Right cardiac atrium (tissue), 5 donors: ENCODE results near the gene ZNF552. TPM values are rescaled to one million over a fixed set of nuclear protein-coding genes. Genes with fewer than 3 reads are reported as not detected.
"Not testable (repeated sequence)": the region's sequence is repeated elsewhere in the genome, so short reads cannot be mapped to it uniquely, and the experiment has no call there.

ENCODE experiments used
- ATAC-seq, 2 donors: fragments of 200-7000 bp; cut with Tn5 transposase; one replicate each; pipeline versions ENCODE4 v1.8.0 to v1.9.1; 2020; ENCODE audit warnings: moderate library complexity in 2 of 2, mild to moderate bottlenecking in 1 of 2
- DNase-seq, 3 donors: peaks; one replicate each; pipeline ENCODE4 v3.0.0-alpha.2; 2020
- H3K27ac ChIP-seq: one replicate; pipeline ENCODE4 v1.5.1; 2013; ENCODE audit warnings: mild to moderate bottlenecking, low read length, control low read depth, moderate library complexity
- H3K27me3 ChIP-seq: one replicate; pipeline ENCODE4 v1.6.1; 2013; ENCODE audit not compliant: control insufficient read depth, insufficient read depth
- H3K4me1 ChIP-seq: one replicate; pipeline ENCODE4 v1.6.1; 2013; ENCODE audit warnings: low read length; ENCODE audit not compliant: control insufficient read depth, insufficient read depth
- H3K4me3 ChIP-seq: one replicate; pipeline ENCODE4 v1.5.1; 2013; ENCODE audit warnings: low read length, control low read depth
- H3K9me3 ChIP-seq: one replicate; pipeline ENCODE4 v1.6.1; 2013; ENCODE audit warnings: low read length; ENCODE audit not compliant: control insufficient read depth
- WGBS: extraction: QIAGEN DNeasy Blood & Tissue Kit; methylation state at CpG from one replicate; pipeline ENCODE4 v1.1.7; 2013; 5-methylcytosine and 5-hydroxymethylcytosine counted together
- intact Hi-C, 4 donors: fragments of 100-400 bp; cut with DNase I; formaldehyde crosslinking; loops; one replicate each; pipeline versions ENCODE4 v1.11.0 to v1.14.0; 2022 to 2023
- polyA plus RNA-seq: library from polyadenylated mRNA; stranded (reverse); fragments of 200-250 nt; gene quantifications from one replicate; pipeline ENCODE4 v1.2.3, GENCODE V29; 2013
- total RNA-seq, 4 donors: library from RNA; stranded (reverse); fragmentation: NEBNext Ultra II Directional; extraction: Animal tissue kit (Norgen Biotek cat#: 25700); gene quantifications; one replicate each; pipeline ENCODE4 v1.2.1, GENCODE V29; 2021
- donor health status: healthy with polysubstance abuse.
- donor health status: DM: no; HTN: yes; CAD: no.
- donor health status: DM: no; HTN: no; CAD: no.
- donor health status: DM: no; HTN: yes; CAD: no; lungs with severe emphysema.
- donor health status: DM: yes; HTN: yes; CAD: no.

ZNF552 gene
- total and polyA plus RNA-seq, 5 donors, result 2.2 to 5.8 (median 3.5) TPM

DNA sequence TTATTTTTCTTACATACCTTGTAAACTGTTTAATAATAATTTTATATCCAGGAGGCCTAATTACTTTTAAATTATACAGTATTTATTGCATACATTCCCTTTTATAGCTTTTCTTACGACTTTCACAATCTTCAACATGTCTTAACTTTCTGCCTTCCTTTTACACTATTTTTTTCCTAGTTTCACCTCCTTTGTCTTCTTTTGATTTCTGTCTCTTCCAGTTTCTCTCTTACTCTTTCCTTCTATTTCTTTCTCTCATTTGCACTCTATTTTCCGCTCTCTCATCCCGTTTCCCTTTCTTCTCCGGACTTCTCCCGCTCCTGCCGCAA, 11.5 kb downstream of the ZNF552 start:
- Histone ChIP-seq H3K27me3 (no peaks in the 10 kb centered on the region), H3K9me3 (no peaks in the 10 kb centered on the region), H3K27ac (peak overlapping the region; percentile 96), H3K4me3 (peak overlapping the region; percentile 88), H3K4me1 (peaks cover 6% of the 10 kb centered on the region)
- intact Hi-C loops, result no loop called here
- DNase-seq (no peak), ATAC-seq (peak in 1 of 2 donors; percentile 36)
- WGBS, result 11% methylated on average over 6 of the region's 6 CpGs

DNA sequence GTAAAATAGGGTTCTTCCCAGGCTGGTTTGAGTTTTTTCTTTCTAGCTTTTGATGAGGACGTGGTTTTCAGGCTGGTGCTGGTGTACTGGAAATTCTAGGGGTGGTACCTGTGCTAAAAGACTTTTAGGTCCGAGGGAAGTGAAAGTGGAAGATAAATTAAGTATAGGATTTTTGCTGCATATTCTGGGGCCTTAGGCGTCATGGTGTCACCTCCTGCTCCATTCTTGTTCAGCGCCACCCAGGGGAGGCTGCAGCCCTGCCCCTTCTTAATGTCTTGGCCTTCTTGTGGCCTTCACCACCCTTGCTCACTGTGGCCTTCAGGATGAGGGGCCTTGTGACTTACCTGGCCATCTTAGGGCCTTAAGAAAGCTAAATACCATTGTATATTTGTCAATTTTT, 12.4 kb downstream of the ZNF552 start:
- H3K9me3 ChIP-seq, result no peaks in the 10 kb centered on the region
- H3K27me3 ChIP-seq, result no peaks in the 10 kb centered on the region
- no peak for DNase-seq
- peaks cover 6% of the 10 kb centered on the region for H3K4me1 ChIP-seq
- no peak for ATAC-seq
- intact Hi-C loops, result no loop called here
- whole genome bisulfite sequencing, result 89% methylated on average over 4 of the region's 4 CpGs
- no peak overlapping the region for H3K27ac ChIP-seq
- no peak overlapping the region for H3K4me3 ChIP-seq

DNA sequence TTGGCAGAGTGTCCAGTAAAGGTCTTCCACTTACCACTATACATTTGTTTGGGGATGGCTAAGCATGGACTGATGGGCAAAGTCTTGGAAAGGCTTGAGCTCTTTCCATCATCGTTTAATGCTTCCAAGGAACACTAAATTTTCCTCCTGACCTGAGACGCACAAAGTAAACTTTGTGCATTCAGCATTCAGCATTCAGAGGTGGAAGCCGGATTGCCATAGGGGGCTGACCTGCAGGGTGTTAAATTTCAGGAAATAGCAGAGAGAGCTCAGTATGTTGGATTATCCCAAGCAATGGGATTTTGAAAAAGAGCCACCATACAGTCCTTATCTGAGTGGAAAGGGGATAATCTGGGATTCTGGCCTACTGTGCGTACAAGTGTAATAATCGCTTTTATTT, 14.0 kb downstream of the ZNF552 start:
- 81% methylated on average over 5 of the region's 5 CpGs for WGBS
- intact Hi-C loops, result no loop called here
- Histone ChIP-seq H3K4me1 (peaks cover 6% of the 10 kb centered on the region), H3K9me3 (no peaks in the 10 kb centered on the region), H3K4me3 (no peak overlapping the region), H3K27ac (no peak overlapping the region), H3K27me3 (no peaks in the 10 kb centered on the region)
- ATAC-seq, result no peak
- no peak for DNase-seq

DNA sequence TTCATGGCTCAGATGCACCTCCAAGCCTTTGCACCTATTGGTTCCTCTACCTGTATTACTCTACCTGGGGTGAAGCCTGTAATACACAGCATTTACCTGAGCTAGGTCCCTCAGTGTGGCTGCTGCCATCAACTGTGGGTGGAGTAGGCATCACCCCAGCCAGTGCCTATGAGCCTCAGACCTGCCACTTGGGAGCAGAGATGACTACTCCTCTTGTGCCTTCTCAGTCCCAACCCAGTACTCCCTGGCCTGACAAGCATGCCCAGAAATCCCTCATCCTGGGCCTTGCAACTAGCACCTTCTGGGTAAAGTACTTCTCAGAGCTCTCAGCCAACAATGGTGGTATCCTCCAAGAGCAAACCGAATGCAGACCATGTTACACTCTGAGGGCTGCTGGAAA, 18.1 kb downstream of the ZNF552 start:
- H3K9me3 ChIP-seq, H3K4me3 ChIP-seq, H3K27ac ChIP-seq, DNase-seq, H3K4me1 ChIP-seq, H3K27me3 ChIP-seq, intact Hi-C loops: not testable (repeated sequence)
- 95% methylated on average over 1 of the region's 1 CpG for WGBS
- peak; percentile 27 for ATAC-seq

DNA sequence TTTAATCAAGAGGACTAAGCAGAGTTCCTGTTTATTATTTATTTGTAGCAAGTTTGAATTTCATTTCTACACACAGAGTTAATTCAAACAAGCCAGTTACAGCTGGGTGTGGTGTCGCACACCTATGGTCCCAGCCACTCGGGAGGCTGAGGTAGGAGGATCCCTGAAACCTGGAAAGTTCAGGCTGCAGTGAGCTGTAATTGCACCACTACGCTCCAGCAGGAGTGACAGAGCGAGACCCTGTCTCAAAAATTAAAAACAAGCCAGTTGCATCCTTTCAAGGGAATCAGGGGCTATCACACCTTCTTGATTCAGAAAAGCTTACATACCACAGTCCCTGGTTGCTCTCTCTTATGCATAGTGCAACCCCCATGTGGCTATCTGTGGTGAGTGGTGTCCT, 25.4 kb downstream of the ZNF552 start:
- DNase-seq, result no peak
- intact Hi-C loops, result loop anchor here in 1 of 4 donors (5.0 kb wide), 1 partner anchor 393 kb away; the partner anchor contains the start of gene ZNF274
- Histone ChIP-seq H3K9me3 (peaks cover 2% of the 10 kb centered on the region), H3K4me3 (no peak overlapping the region), H3K27me3 (no peaks in the 10 kb centered on the region), H3K4me1 (no peaks in the 10 kb centered on the region), H3K27ac (no peak overlapping the region)
- 100% methylated on average over 4 of the region's 4 CpGs for WGBS
- ATAC-seq, result no peak

DNA sequence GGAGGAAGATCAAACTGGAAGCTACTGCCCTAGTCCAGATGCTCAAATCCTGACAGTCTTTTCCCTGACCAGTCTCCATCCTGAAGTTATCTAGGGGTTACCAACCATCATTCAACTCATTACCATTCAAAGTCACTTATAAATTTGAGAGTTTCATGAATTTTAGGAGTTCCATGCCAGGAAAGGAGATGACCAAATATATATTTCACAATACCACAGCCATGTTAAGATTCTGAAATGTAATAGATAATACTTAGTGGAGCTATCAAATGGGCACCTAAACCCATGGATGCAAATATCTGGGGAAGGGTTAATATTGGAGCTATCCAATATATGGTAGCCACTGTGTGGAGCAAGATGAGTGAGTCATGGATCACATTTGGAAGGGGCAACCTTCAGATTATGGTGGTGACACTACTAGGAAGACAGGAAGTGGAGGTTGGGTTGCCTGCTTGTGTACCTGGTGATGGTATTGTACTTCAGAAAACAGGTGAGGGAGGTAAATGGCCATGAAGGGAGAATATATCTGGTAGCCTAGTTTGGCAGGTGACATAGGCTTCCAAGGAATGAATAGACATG, 26.5 kb downstream of the ZNF552 start:
- no peaks in the 10 kb centered on the region for H3K4me1 ChIP-seq
- H3K9me3 ChIP-seq, result peaks cover 2% of the 10 kb centered on the region
- DNase-seq (no peak), ATAC-seq (no peak)
- no peak overlapping the region for H3K27ac ChIP-seq
- no peak overlapping the region for H3K4me3 ChIP-seq
- H3K27me3 ChIP-seq, result no peaks in the 10 kb centered on the region
- intact Hi-C loops, result loop anchor here in 1 of 4 donors (5.0 kb wide), 1 partner anchor 394 kb away; the partner anchor contains the start of gene ZNF274

DNA sequence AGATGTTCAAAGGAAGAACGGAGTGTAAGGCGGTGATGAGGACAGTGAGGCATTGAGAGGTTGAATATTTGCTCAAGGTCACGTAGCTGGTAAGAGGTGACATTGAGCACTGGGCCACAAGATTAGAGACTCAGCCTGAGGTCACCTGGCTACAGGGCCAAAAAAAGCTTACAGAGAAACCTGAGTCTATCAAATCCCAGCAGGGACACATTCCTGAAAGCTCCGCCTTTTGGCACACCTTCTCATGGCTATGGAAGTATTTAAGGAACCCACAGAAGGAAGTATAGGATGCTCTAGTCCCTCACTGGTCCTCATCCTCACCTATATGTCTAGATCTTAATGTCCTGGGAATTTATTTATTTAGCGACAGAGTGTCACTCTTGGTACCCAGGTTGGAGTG, 27.8 kb downstream of the ZNF552 start:
- ATAC-seq (peak in 1 of 2 donors; percentile 10), DNase-seq (no peak)
- no peaks in the 10 kb centered on the region for H3K27me3 ChIP-seq
- H3K4me1 ChIP-seq, result no peaks in the 10 kb centered on the region
- peaks cover 2% of the 10 kb centered on the region for H3K9me3 ChIP-seq
- 96% methylated on average over 5 of the region's 5 CpGs for WGBS
- no peak overlapping the region for H3K4me3 ChIP-seq
- intact Hi-C loops, result loop anchor here in 1 of 4 donors (5.0 kb wide), 1 partner anchor 395 kb away; the partner anchor contains the start of gene ZNF274
- H3K27ac ChIP-seq, result no peak overlapping the region

DNA sequence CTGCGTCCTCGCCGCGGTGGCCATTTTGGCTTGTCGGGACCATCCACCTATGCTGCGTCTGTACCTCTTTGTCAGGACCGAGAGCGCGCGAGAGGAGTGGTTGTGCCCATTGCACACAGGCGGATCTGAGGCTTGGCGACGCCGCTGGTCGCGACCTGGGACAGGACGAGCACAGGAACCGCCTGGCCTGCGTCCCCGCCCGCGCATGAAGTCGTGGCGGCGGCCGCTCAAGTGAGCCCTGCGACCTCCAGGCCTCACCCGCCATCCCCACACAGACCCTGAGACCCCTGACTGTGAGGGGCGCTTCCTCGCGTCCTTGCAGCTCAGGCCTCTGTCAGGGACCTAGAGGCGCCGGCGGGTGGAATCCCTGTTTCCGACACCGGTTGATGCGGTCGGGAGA, 28.4 kb downstream of the ZNF552 start:
- peak; percentile 34 to 41 for ATAC-seq
- Histone ChIP-seq H3K27ac (no peak overlapping the region), H3K27me3 (no peaks in the 10 kb centered on the region), H3K4me3 (no peak overlapping the region), H3K4me1 (no peaks in the 10 kb centered on the region), H3K9me3 (peaks cover 2% of the 10 kb centered on the region)
- 93% methylated on average over 38 of the region's 38 CpGs for WGBS
- intact Hi-C loops, result loop anchor here in 1 of 4 donors (5.0 kb wide), 1 partner anchor 396 kb away; the partner anchor contains the start of gene ZNF274
- peak in 2 of 3 donors; percentile 53 to 58 for DNase-seq

DNA sequence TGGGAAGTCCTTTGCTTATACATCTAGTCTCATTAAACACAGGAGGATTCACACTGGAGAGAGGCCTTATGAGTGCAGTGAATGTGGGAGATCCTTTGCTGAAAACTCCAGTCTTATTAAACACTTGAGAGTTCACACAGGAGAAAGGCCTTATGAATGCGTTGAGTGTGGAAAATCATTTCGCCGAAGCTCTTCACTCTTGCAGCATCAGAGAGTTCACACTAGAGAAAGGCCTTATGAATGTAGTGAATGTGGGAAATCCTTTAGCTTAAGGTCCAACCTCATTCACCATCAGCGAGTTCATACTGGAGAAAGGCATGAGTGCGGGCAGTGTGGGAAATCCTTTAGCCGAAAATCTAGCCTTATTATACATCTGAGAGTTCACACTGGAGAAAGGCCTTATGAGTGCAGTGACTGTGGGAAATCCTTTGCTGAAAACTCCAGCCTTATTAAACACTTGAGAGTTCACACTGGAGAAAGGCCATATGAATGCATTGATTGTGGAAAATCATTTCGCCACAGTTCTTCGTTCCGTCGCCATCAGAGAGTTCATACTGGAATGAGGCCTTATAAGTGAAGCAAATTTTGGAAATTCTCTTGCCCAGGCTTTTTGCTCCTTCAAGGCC, 35.4 kb downstream of the ZNF552 start:
- intact Hi-C loops, result no loop called here
- H3K4me3 ChIP-seq, result no peak overlapping the region
- no peaks in the 10 kb centered on the region for H3K27me3 ChIP-seq
- H3K4me1 ChIP-seq, result no peaks in the 10 kb centered on the region
- DNase-seq (no peak), ATAC-seq (no peak)
- WGBS, result 98% methylated on average over 10 of the region's 10 CpGs
- peaks cover 7% of the 10 kb centered on the region for H3K9me3 ChIP-seq
- no peak overlapping the region for H3K27ac ChIP-seq

DNA sequence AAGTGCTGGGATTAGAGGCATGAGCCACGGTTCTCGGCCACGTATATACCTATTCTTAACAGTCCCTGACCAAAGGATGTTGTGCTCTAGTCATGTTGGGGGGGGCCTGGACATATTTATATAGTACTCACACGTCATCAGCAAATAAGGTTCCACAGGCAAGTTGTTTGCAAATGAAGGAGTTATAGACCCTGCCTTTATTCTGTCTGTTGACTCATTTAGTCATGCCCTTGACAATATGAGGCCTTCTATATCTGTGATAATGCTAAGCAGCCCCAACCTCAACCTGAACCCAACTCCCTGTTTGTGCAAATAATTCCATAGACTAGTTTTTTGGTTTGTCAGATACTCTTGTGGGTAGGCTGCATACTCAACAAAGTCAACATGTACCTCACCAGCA, 36.4 kb downstream of the ZNF552 start:
- Histone ChIP-seq H3K27me3 (no peaks in the 10 kb centered on the region), H3K9me3 (peaks cover 7% of the 10 kb centered on the region), H3K27ac (no peak overlapping the region), H3K4me3 (no peak overlapping the region), H3K4me1 (no peaks in the 10 kb centered on the region)
- 98% methylated on average over 4 of the region's 4 CpGs for WGBS
- ATAC-seq (no peak), DNase-seq (no peak)
- intact Hi-C loops, result no loop called here

DNA sequence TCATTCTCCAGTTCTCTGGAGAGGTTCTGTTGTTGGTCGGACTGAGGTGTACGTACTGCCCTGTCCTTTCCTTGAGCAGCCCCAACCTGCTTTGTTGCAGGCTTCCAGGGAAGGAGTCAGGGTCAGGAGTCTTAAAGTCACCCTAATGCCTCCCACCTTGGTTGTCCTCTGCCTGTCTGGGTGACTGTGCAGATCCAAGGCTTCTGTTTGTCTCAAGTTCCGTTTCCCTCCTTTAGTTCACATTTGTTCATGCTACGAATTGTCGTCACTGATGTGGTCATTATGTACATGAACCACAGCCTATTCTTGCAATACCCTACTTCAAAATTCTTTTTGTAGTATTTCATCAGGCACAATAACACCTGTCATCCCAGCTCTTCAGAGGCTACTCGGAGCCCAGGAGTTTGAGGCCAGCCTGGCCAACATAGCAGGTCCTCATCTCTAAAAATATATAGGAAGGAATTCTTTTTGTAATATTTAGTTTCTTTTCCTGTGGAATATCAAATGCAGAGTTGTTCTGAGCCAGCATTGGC, 37.9 kb downstream of the ZNF552 start:
- no peaks in the 10 kb centered on the region for H3K4me1 ChIP-seq
- DNase-seq, result no peak
- H3K4me3 ChIP-seq, result no peak overlapping the region
- peaks cover 7% of the 10 kb centered on the region for H3K9me3 ChIP-seq
- H3K27ac ChIP-seq, result no peak overlapping the region
- H3K27me3 ChIP-seq, result no peaks in the 10 kb centered on the region
- WGBS, result 91% methylated on average over 6 of the region's 6 CpGs
- no peak for ATAC-seq
- intact Hi-C loops, result no loop called here
